ENCODE data around the gene ZMYND11.

Gene ZMYND11

GRCh38 chr10:235915-236314 is 100.7 kb downstream of the ZMYND11 start:
- no peaks in the 10 kb centered on the region for H3K27me3 ChIP-seq (replicated peaks; ENCODE audit: control insufficient read depth, insufficient read depth, low read length)
- no peak for TF ChIP-seq CTCF (IDR thresholded peaks at IDR 0.05; ENCODE audit: insufficient read depth, low read length, poor library complexity, severe bottlenecking)
- H3K4me3 ChIP-seq (replicated peaks; ENCODE audit: low read depth, low read length) = no peak overlapping the region
- DNase-seq (ENCODE audit: extremely low read depth, insufficient read length) = no peak
- no peaks in the 10 kb centered on the region; the same call in 1 of the 2 replicates for H3K36me3 ChIP-seq (ENCODE audit: control insufficient read depth, insufficient read depth, low read length)

GRCh38 chr10:239109-239508 is 103.9 kb downstream of the ZMYND11 start:
- H3K36me3 ChIP-seq (ENCODE audit: control insufficient read depth, insufficient read depth, low read length) = no peaks in the 10 kb centered on the region; the same call in 1 of the 2 replicates
- DNase-seq (ENCODE audit: extremely low read depth, insufficient read length) = no peak
- TF ChIP-seq CTCF (IDR thresholded peaks at IDR 0.05; ENCODE audit: insufficient read depth, low read length, poor library complexity, severe bottlenecking) = no peak
- H3K4me3 ChIP-seq (replicated peaks; ENCODE audit: low read depth, low read length) = no peak overlapping the region
- no peaks in the 10 kb centered on the region for H3K27me3 ChIP-seq (replicated peaks; ENCODE audit: control insufficient read depth, insufficient read depth, low read length)

- Histone ChIP-seq H3K4me3 (replicated peaks; ENCODE audit: low read depth, low read length) (no peak overlapping the region), H3K36me3 (ENCODE audit: control insufficient read depth, insufficient read depth, low read length) (no peaks in the 10 kb centered on the region; the same call in 1 of the 2 replicates), H3K27me3 (replicated peaks; ENCODE audit: control insufficient read depth, insufficient read depth, low read length) (no peaks in the 10 kb centered on the region)
- no peak for TF ChIP-seq CTCF (IDR thresholded peaks at IDR 0.05; ENCODE audit: insufficient read depth, low read length, poor library complexity, severe bottlenecking)
- DNase-seq (ENCODE audit: extremely low read depth, insufficient read length) = no peak
Observed at GRCh38 chr10:241451-241850, 106.2 kb downstream of the ZMYND11 start.

- TF ChIP-seq CTCF (IDR thresholded peaks at IDR 0.05; ENCODE audit: insufficient read depth, low read length, poor library complexity, severe bottlenecking) = no peak
- DNase-seq (ENCODE audit: extremely low read depth, insufficient read length) = no peak
- Histone ChIP-seq H3K27me3 (replicated peaks; ENCODE audit: control insufficient read depth, insufficient read depth, low read length) (no peaks in the 10 kb centered on the region), H3K4me3 (replicated peaks; ENCODE audit: low read depth, low read length) (no peak overlapping the region), H3K36me3 (ENCODE audit: control insufficient read depth, insufficient read depth, low read length) (peaks cover 2% of the 10 kb centered on the region)
Observed at GRCh38 chr10:241966-242643, 106.8 kb downstream of the ZMYND11 start.

- no peak for TF ChIP-seq CTCF (IDR thresholded peaks at IDR 0.05; ENCODE audit: insufficient read depth, low read length, poor library complexity, severe bottlenecking)
- no peak overlapping the region for H3K4me3 ChIP-seq (replicated peaks; ENCODE audit: low read depth, low read length)
- H3K27me3 ChIP-seq (replicated peaks; ENCODE audit: control insufficient read depth, insufficient read depth, low read length) = no peaks in the 10 kb centered on the region
- no peak for DNase-seq (ENCODE audit: extremely low read depth, insufficient read length)
- H3K36me3 ChIP-seq (ENCODE audit: control insufficient read depth, insufficient read depth, low read length) = peaks cover 4% of the 10 kb centered on the region
Observed at GRCh38 chr10:244227-244626, 109.0 kb downstream of the ZMYND11 start.

GRCh38 chr10:246431-246830 is 111.2 kb downstream of the ZMYND11 start:
- DNase-seq (ENCODE audit: extremely low read depth, insufficient read length) = no peak
- Histone ChIP-seq H3K4me3 (replicated peaks; ENCODE audit: low read depth, low read length) (no peak overlapping the region), H3K36me3 (ENCODE audit: control insufficient read depth, insufficient read depth, low read length) (peaks cover 5% of the 10 kb centered on the region), H3K27me3 (replicated peaks; ENCODE audit: control insufficient read depth, insufficient read depth, low read length) (no peaks in the 10 kb centered on the region)
- TF ChIP-seq CTCF (IDR thresholded peaks at IDR 0.05; ENCODE audit: insufficient read depth, low read length, poor library complexity, severe bottlenecking) = no peak

All from GM06990 (cell line).